Lower leg skin (tissue), 4 donors: ENCODE data around the gene BABAM2. TPM values are rescaled to one million over a fixed set of nuclear protein-coding genes. Genes with fewer than 3 reads are reported as not detected.
"Not testable (repeated sequence)": the region's sequence is repeated elsewhere in the genome, so short reads cannot be mapped to it uniquely, and the experiment has no call there.

Experiments
- DNase-seq, 2 donors: peaks; one replicate each; pipeline ENCODE4 v3.0.0-alpha.2; 2019; ENCODE audit warnings: low spot score in 2 of 2
- H3K4me3 ChIP-seq: fragments of 200-600 bp; sonication (generic); 2 replicates; pipeline ENCODE4 v1.5.1; 2017; ENCODE audit warnings: mild to moderate bottlenecking, low read depth; ENCODE audit not compliant: poor library complexity, severe bottlenecking
- CTCF ChIP-seq, 3 donors: fragments of 450-650 bp; IDR thresholded peaks; one replicate each; pipeline ENCODE4 v1.5.1; 2016; ENCODE audit warnings: antibody characterized with exemption in 3 of 3, mild to moderate bottlenecking in 3 of 3, moderate library complexity in 2 of 3
- POLR2A ChIP-seq, 2 donors: fragments of 450-650 bp; IDR thresholded peaks; one replicate each; pipeline ENCODE4 v1.6.1; 2016 to 2017; ENCODE audit warnings: antibody characterized with exemption in 2 of 2, mild to moderate bottlenecking in 1 of 2, moderate library complexity in 1 of 2
- WGBS, 2 donors: methylation state at CpG; one replicate each; pipeline ENCODE4 v1.1.5; 2018; 5-methylcytosine and 5-hydroxymethylcytosine counted together
- intact Hi-C: fragments of 100-400 bp; cut with DNase I; formaldehyde crosslinking; loops from one replicate; pipeline ENCODE4 v1.15.0; 2023; ENCODE audit warnings: low total_unique reads
- total RNA-seq, 4 donors: library from RNA; depleted of rRNA; stranded (reverse); fragments of >200 nt; gene quantifications; one replicate each; pipeline ENCODE4 v1.1.0, GENCODE V29; 2016

The BABAM2 gene
- total RNA-seq, 4 donors from 2014 or later: 18.4 to 28.5 (median 23.9) TPM

- TF ChIP-seq POLR2A (IDR thresholded peaks at IDR 0.05) (no peak), CTCF (IDR thresholded peaks at IDR 0.05) (no peak)
- intact Hi-C loops: no loop called here
- no peak overlapping the region for H3K4me3 ChIP-seq
- no peak for DNase-seq
- 58 to 59% methylated on average over 2 of the region's 2 CpGs for WGBS, 2 donors
These were observed 210.6 kb downstream of the BABAM2 start for GRCh38 chr2:28101123-28101522.

- TF ChIP-seq CTCF (IDR thresholded peaks at IDR 0.05) (no peak), POLR2A (IDR thresholded peaks at IDR 0.05) (no peak)
- whole genome bisulfite sequencing, 2 donors: 41 to 60% methylated on average over 3 of the region's 3 CpGs
- intact Hi-C loops: no loop called here
- H3K4me3 ChIP-seq: no peak overlapping the region
- no peak for DNase-seq
These were observed 211.4 kb downstream of the BABAM2 start for GRCh38 chr2:28101892-28102291.

GRCh38 chr2:28102455-28102874 is 211.9 kb downstream of the BABAM2 start:
- WGBS, 2 donors: 50 to 68% methylated on average over 1 of the region's 1 CpG
- intact Hi-C loops: no loop called here
- DNase-seq: no peak
- no peak overlapping the region for H3K4me3 ChIP-seq
- TF ChIP-seq CTCF (IDR thresholded peaks at IDR 0.05) (no peak), POLR2A (IDR thresholded peaks at IDR 0.05) (no peak)

- WGBS, 2 donors: 91 to 93% methylated on average over 2 of the region's 2 CpGs
- no peak for DNase-seq
- intact Hi-C loops: no loop called here
- H3K4me3 ChIP-seq: no peak overlapping the region
- TF ChIP-seq CTCF (IDR thresholded peaks at IDR 0.05) (no peak), POLR2A (IDR thresholded peaks at IDR 0.05) (no peak)
These were observed 213.1 kb downstream of the BABAM2 start for GRCh38 chr2:28103611-28104010.

- H3K4me3 ChIP-seq: no peak overlapping the region
- intact Hi-C loops: no loop called here
- WGBS, 2 donors: 65 to 69% methylated on average over 2 of the region's 2 CpGs
- TF ChIP-seq CTCF (IDR thresholded peaks at IDR 0.05): no peak
- no peak for TF ChIP-seq POLR2A (IDR thresholded peaks at IDR 0.05)
- no peak for DNase-seq
These were observed 217.6 kb downstream of the BABAM2 start for GRCh38 chr2:28108143-28108542.

GRCh38 chr2:28113771-28114170 is 223.2 kb downstream of the BABAM2 start:
- intact Hi-C loops, DNase-seq, H3K4me3 ChIP-seq: not testable (repeated sequence)
